ENCODE results near the gene PRPF19. TPM values are rescaled to one million over a fixed set of nuclear protein-coding genes. Genes with fewer than 3 reads are reported as not detected.
A peak's percentile ranks its signal among the peaks of the same experiment; 100 is the strongest.

PRPF19 gene
- total RNA-seq, 1 experiment from 2014 or later: 115 TPM

GRCh38 chr11:60889869-60890311 lies 16.5 kb downstream of the PRPF19 start:
- no peak for DNase-seq (ENCODE audit: unreplicated experiment)
- peaks cover 60% of the 10 kb centered on the region for H3K36me3 Mint-ChIP-seq (ENCODE audit: insufficient read depth, unreplicated experiment)
- intact Hi-C loops (cut with micrococcal nuclease): no loop called here
- CTCF ChIA-PET: interaction anchor here (0.7 to 5.3 kb wide), 7 partner anchors 9 to 115 kb away, joined by 3 to 47 read pairs (median 4); no protein-coding TSS in a partner anchor
- BruUV-seq (replicated peaks): no TSS peak
- H3K27ac Mint-ChIP-seq (ENCODE audit: low read depth, unreplicated experiment): no peak overlapping the region
- H3K4me1 Mint-ChIP-seq (ENCODE audit: insufficient read depth, unreplicated experiment): no peaks in the 10 kb centered on the region
- no peak overlapping the region for H3K4me3 Mint-ChIP-seq (ENCODE audit: unreplicated experiment)
- no peak for TF ChIP-seq CTCF (IDR thresholded peaks at IDR 0.05; ENCODE audit: unreplicated experiment)
- H3K9me3 Mint-ChIP-seq (ENCODE audit: unreplicated experiment): no peaks in the 10 kb centered on the region
- H3K27me3 Mint-ChIP-seq (ENCODE audit: insufficient read depth, unreplicated experiment): no peaks in the 10 kb centered on the region
- POLR2A ChIA-PET: interaction anchor here (0.7 to 1.3 kb wide), 5 partner anchors 10 to 59 kb away, joined by 3 to 4 read pairs (median 3); no protein-coding TSS in a partner anchor

- H3K27ac Mint-ChIP-seq (ENCODE audit: low read depth, unreplicated experiment): no peak overlapping the region
- ChIA-PET CTCF (interaction anchor here (0.6 to 5.3 kb wide), 18 partner anchors 11 to 1829 kb away, joined by 3 to 47 read pairs (median 4); partner anchors contain the start of gene ZP1), POLR2A (interaction anchor here (0.9 to 1.8 kb wide), 4 partner anchors 12 to 112 kb away, joined by 3 to 11 read pairs (median 4); partner anchors contain the start of gene TMEM109)
- peaks cover 48% of the 10 kb centered on the region for H3K36me3 Mint-ChIP-seq (ENCODE audit: insufficient read depth, unreplicated experiment)
- TF ChIP-seq CTCF (IDR thresholded peaks at IDR 0.05; ENCODE audit: unreplicated experiment): peak; percentile 49
- no TSS peak for BruUV-seq (replicated peaks)
- H3K27me3 Mint-ChIP-seq (ENCODE audit: insufficient read depth, unreplicated experiment): no peaks in the 10 kb centered on the region
- H3K9me3 Mint-ChIP-seq (ENCODE audit: unreplicated experiment): no peaks in the 10 kb centered on the region
- intact Hi-C loops (cut with micrococcal nuclease): loop anchor here (1.0 kb wide), 2 partner anchors 56 to 112 kb away; no protein-coding TSS in a partner anchor
- no peaks in the 10 kb centered on the region for H3K4me1 Mint-ChIP-seq (ENCODE audit: insufficient read depth, unreplicated experiment)
- peak; percentile 55 for DNase-seq (ENCODE audit: unreplicated experiment)
- H3K4me3 Mint-ChIP-seq (ENCODE audit: unreplicated experiment): no peak overlapping the region
These were observed 18.8 kb downstream of the PRPF19 start for GRCh38 chr11:60887556-60887955.

GRCh38 chr11:60880643-60881282 lies 25.6 kb downstream of the PRPF19 start:
- Mint-ChIP-seq H3K27me3 (ENCODE audit: insufficient read depth, unreplicated experiment) (no peaks in the 10 kb centered on the region), H3K36me3 (ENCODE audit: insufficient read depth, unreplicated experiment) (peaks cover 37% of the 10 kb centered on the region), H3K27ac (ENCODE audit: low read depth, unreplicated experiment) (peak overlapping the region; percentile 49), H3K4me1 (ENCODE audit: insufficient read depth, unreplicated experiment) (no peaks in the 10 kb centered on the region), H3K4me3 (ENCODE audit: unreplicated experiment) (no peak overlapping the region), H3K9me3 (ENCODE audit: unreplicated experiment) (no peaks in the 10 kb centered on the region)
- BruUV-seq (replicated peaks): no TSS peak
- CTCF ChIA-PET: interaction anchor here (0.8 to 2.2 kb wide), 3 partner anchors 16 to 49 kb away, joined by 3 to 8 read pairs (median 5); no protein-coding TSS in a partner anchor
- DNase-seq (ENCODE audit: unreplicated experiment): no peak
- no peak for TF ChIP-seq CTCF (IDR thresholded peaks at IDR 0.05; ENCODE audit: unreplicated experiment)
- intact Hi-C loops (cut with micrococcal nuclease): no loop called here
- POLR2A ChIA-PET: interaction anchor here (1.4 kb wide), 1 partner anchor 11 kb away, joined by 3 read pairs; no protein-coding TSS in a partner anchor

- Mint-ChIP-seq H3K36me3 (ENCODE audit: insufficient read depth, unreplicated experiment) (peaks cover 37% of the 10 kb centered on the region), H3K4me1 (ENCODE audit: insufficient read depth, unreplicated experiment) (no peaks in the 10 kb centered on the region), H3K4me3 (ENCODE audit: unreplicated experiment) (no peak overlapping the region), H3K27ac (ENCODE audit: low read depth, unreplicated experiment) (peak overlapping the region; percentile 49), H3K27me3 (ENCODE audit: insufficient read depth, unreplicated experiment) (no peaks in the 10 kb centered on the region), H3K9me3 (ENCODE audit: unreplicated experiment) (no peaks in the 10 kb centered on the region)
- no peak for DNase-seq (ENCODE audit: unreplicated experiment)
- ChIA-PET CTCF (interaction anchor here (0.8 to 1.1 kb wide), 2 partner anchors 17 to 19 kb away, joined by 3 to 8 read pairs; no protein-coding TSS in a partner anchor), POLR2A (no interaction called here)
- no TSS peak for BruUV-seq (replicated peaks)
- intact Hi-C loops (cut with micrococcal nuclease): no loop called here
- no peak for TF ChIP-seq CTCF (IDR thresholded peaks at IDR 0.05; ENCODE audit: unreplicated experiment)
These were observed 26.3 kb downstream of the PRPF19 start for GRCh38 chr11:60879971-60880588.
